ENCODE results near the gene NBPF4. TPM values are rescaled to one million over a fixed set of nuclear protein-coding genes. Genes with fewer than 3 reads are reported as not detected.
"Not testable (repeated sequence)": the region's sequence is repeated elsewhere in the genome, so short reads cannot be mapped to it uniquely, and the experiment has no call there.

NBPF4 gene
- polyA plus RNA-seq (not detected in 2 replicates), polyA minus RNA-seq (not detected in 2 replicates)

DNA sequence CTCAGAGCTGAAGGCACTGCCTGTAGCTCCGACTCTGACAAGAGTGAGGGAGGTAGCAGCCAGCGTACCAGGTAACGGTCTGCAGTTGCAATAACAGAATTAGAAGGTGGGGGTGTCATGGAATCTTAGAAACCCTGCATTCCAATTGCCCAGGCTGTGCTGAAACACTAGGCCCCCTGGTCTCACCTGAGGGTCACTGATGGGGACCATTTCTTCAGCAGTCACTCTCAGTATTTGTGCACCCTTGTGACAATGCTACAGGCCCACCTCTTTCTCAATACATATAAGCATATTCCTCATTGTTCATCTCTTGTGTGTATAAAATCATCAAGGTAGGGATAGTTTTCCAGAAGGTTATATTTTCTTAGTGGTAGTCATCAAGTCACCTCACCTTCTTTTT is at the start of gene NBPF4:
TSS of gene NBPF4 (minus strand) at position 101 of the 400 bp plus-strand sequence. CDS start 315 bp downstream, outside the sequence.
- not testable (repeated sequence) for H2AFZ ChIP-seq (ENCODE audit: low read depth, low read length); H3K79me2 ChIP-seq (replicated peaks; ENCODE audit: insufficient read depth, low read length); H3K4me2 ChIP-seq (ENCODE audit: low read length); H3K4me3 ChIP-seq (ENCODE audit: low read length); H3K9me3 ChIP-seq (ENCODE audit: low read length); H3K9ac ChIP-seq (ENCODE audit: low read length); H3K27ac ChIP-seq (ENCODE audit: low read length); H3K9me2 ChIP-seq (ENCODE audit: insufficient read depth, low read length); H4K20me1 ChIP-seq (ENCODE audit: insufficient read depth); H3F3A ChIP-seq (ENCODE audit: insufficient read depth, low read length, poor library complexity, severe bottlenecking); H3K27me3 ChIP-seq (ENCODE audit: insufficient read depth, low read depth, low read length); H3K36me3 ChIP-seq (ENCODE audit: insufficient read depth, low read length)

DNA sequence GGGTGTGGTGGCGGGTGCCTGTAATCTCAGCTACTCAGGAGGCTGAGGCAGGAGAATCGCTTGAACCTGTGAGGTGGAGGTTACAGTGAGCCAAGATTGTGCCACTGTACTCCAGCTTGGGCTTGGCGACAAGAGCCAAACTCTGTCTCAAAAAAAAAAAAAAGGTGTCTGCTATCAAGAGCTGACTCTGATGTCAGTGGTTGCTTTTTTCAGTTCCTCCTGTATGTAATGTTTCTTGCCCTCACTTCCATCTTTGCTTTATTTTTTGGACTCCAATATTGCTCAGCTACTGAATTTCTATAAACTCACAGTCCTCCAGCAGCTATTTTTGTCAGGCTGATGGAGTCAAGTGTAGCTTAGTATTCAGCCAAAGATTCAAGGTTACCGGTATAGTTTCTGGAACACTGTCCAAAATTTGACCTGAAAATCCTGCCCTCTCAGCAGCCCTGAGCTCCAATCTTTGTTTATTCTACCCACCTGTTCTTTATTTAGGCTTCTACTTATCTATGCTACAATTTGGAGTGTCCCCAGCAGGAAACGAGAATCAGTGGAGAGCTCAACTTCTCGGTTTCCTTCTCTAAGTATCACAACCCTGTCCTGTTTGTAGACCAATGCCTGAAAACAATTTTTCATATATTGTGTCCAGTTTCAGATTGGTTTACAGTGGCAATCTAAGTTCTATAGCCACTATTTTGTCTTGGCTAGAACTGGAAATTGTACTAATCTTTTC is 38.8 kb upstream of the NBPF4 start:
- not testable (repeated sequence) for H3K27ac ChIP-seq (ENCODE audit: low read length); H3K9ac ChIP-seq (ENCODE audit: low read length); H3K4me3 ChIP-seq (ENCODE audit: low read length); H4K20me1 ChIP-seq (ENCODE audit: insufficient read depth); H3K79me2 ChIP-seq (replicated peaks; ENCODE audit: insufficient read depth, low read length); H2AFZ ChIP-seq (ENCODE audit: low read depth, low read length); H3K9me2 ChIP-seq (ENCODE audit: insufficient read depth, low read length); H3F3A ChIP-seq (ENCODE audit: insufficient read depth, low read length, poor library complexity, severe bottlenecking); H3K36me3 ChIP-seq (ENCODE audit: insufficient read depth, low read length); H3K27me3 ChIP-seq (ENCODE audit: insufficient read depth, low read depth, low read length); H3K4me2 ChIP-seq (ENCODE audit: low read length); H3K9me3 ChIP-seq (ENCODE audit: low read length)

GRCh38 chr1:108272485-108273327 is 28.8 kb upstream of the NBPF4 start:
- not testable (repeated sequence) for H3K36me3 ChIP-seq (ENCODE audit: insufficient read depth, low read length); H3K4me2 ChIP-seq (ENCODE audit: low read length); H3K9me3 ChIP-seq (ENCODE audit: low read length); H4K20me1 ChIP-seq (ENCODE audit: insufficient read depth); H3F3A ChIP-seq (ENCODE audit: insufficient read depth, low read length, poor library complexity, severe bottlenecking); H3K27me3 ChIP-seq (ENCODE audit: insufficient read depth, low read depth, low read length); H3K79me2 ChIP-seq (replicated peaks; ENCODE audit: insufficient read depth, low read length); H3K9me2 ChIP-seq (ENCODE audit: insufficient read depth, low read length); H3K4me3 ChIP-seq (ENCODE audit: low read length); H3K27ac ChIP-seq (ENCODE audit: low read length); H3K9ac ChIP-seq (ENCODE audit: low read length); H2AFZ ChIP-seq (ENCODE audit: low read depth, low read length)

DNA sequence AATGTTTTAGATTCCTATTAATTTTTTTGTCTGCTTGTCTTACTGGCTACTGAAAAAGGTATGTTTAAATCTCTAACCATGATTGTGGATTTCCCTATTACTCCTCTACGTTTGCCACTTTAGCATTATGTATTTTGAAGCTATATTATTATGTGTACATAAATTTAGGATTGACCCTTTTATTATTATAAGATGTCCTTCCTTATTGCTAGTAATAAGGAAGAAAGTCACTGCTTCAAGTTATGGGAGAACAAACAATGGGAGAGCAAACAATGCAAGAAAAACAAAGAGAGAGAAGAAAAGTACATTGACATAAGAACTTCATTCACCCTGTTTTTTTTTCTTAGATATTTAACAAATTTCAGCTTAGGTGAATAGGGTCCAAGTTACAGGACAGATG is 23.2 kb upstream of the NBPF4 start:
- not testable (repeated sequence) for H3K9me2 ChIP-seq (ENCODE audit: insufficient read depth, low read length); H3K27me3 ChIP-seq (ENCODE audit: insufficient read depth, low read depth, low read length); H3K4me3 ChIP-seq (ENCODE audit: low read length); H3K9me3 ChIP-seq (ENCODE audit: low read length); H3K36me3 ChIP-seq (ENCODE audit: insufficient read depth, low read length); H2AFZ ChIP-seq (ENCODE audit: low read depth, low read length); H3K79me2 ChIP-seq (replicated peaks; ENCODE audit: insufficient read depth, low read length); H3F3A ChIP-seq (ENCODE audit: insufficient read depth, low read length, poor library complexity, severe bottlenecking); H3K4me2 ChIP-seq (ENCODE audit: low read length); H4K20me1 ChIP-seq (ENCODE audit: insufficient read depth); H3K9ac ChIP-seq (ENCODE audit: low read length); H3K27ac ChIP-seq (ENCODE audit: low read length)

- H3K36me3 ChIP-seq (ENCODE audit: insufficient read depth, low read length); H3K9ac ChIP-seq (ENCODE audit: low read length); H3K4me3 ChIP-seq (ENCODE audit: low read length); H3K9me3 ChIP-seq (ENCODE audit: low read length); H3K27me3 ChIP-seq (ENCODE audit: insufficient read depth, low read depth, low read length); H3K79me2 ChIP-seq (replicated peaks; ENCODE audit: insufficient read depth, low read length); H4K20me1 ChIP-seq (ENCODE audit: insufficient read depth); H3K27ac ChIP-seq (ENCODE audit: low read length); H3K9me2 ChIP-seq (ENCODE audit: insufficient read depth, low read length); H2AFZ ChIP-seq (ENCODE audit: low read depth, low read length); H3F3A ChIP-seq (ENCODE audit: insufficient read depth, low read length, poor library complexity, severe bottlenecking); H3K4me2 ChIP-seq (ENCODE audit: low read length): not testable (repeated sequence)
Observed at GRCh38 chr1:108261967-108262366, 18.1 kb upstream of the NBPF4 start.

- H3K4me3 ChIP-seq (ENCODE audit: low read length); H3K36me3 ChIP-seq (ENCODE audit: insufficient read depth, low read length); H3F3A ChIP-seq (ENCODE audit: insufficient read depth, low read length, poor library complexity, severe bottlenecking); H3K4me2 ChIP-seq (ENCODE audit: low read length); H3K9me2 ChIP-seq (ENCODE audit: insufficient read depth, low read length); H2AFZ ChIP-seq (ENCODE audit: low read depth, low read length); H3K79me2 ChIP-seq (replicated peaks; ENCODE audit: insufficient read depth, low read length); H3K27me3 ChIP-seq (ENCODE audit: insufficient read depth, low read depth, low read length); H3K9ac ChIP-seq (ENCODE audit: low read length); H3K9me3 ChIP-seq (ENCODE audit: low read length); H3K27ac ChIP-seq (ENCODE audit: low read length); H4K20me1 ChIP-seq (ENCODE audit: insufficient read depth): not testable (repeated sequence)
Observed at GRCh38 chr1:108261519-108261918, 17.6 kb upstream of the NBPF4 start.

GRCh38 chr1:108260578-108261259 is 16.8 kb upstream of the NBPF4 start:
- H3K79me2 ChIP-seq (replicated peaks; ENCODE audit: insufficient read depth, low read length); H3K27me3 ChIP-seq (ENCODE audit: insufficient read depth, low read depth, low read length); H3K27ac ChIP-seq (ENCODE audit: low read length); H3K9ac ChIP-seq (ENCODE audit: low read length); H4K20me1 ChIP-seq (ENCODE audit: insufficient read depth); H3K36me3 ChIP-seq (ENCODE audit: insufficient read depth, low read length); H2AFZ ChIP-seq (ENCODE audit: low read depth, low read length); H3K4me2 ChIP-seq (ENCODE audit: low read length); H3F3A ChIP-seq (ENCODE audit: insufficient read depth, low read length, poor library complexity, severe bottlenecking); H3K9me2 ChIP-seq (ENCODE audit: insufficient read depth, low read length); H3K4me3 ChIP-seq (ENCODE audit: low read length); H3K9me3 ChIP-seq (ENCODE audit: low read length): not testable (repeated sequence)

All from neural cell (in vitro differentiated cells).